NCI-H510A treated with DMSO at 0.1 percent for 48 hours (cell line): ENCODE results near the gene HTR3C.
A peak's percentile ranks its signal among the peaks of the same experiment; 100 is the strongest.
"Not testable (repeated sequence)": the region's sequence is repeated elsewhere in the genome, so short reads cannot be mapped to it uniquely, and the experiment has no call there.

ENCODE experiments used
- DNase-seq: peaks from one replicate; lab custom pipeline; 2025; lab: John Stamatoyannopoulos, UW

HTR3C gene, protein sequence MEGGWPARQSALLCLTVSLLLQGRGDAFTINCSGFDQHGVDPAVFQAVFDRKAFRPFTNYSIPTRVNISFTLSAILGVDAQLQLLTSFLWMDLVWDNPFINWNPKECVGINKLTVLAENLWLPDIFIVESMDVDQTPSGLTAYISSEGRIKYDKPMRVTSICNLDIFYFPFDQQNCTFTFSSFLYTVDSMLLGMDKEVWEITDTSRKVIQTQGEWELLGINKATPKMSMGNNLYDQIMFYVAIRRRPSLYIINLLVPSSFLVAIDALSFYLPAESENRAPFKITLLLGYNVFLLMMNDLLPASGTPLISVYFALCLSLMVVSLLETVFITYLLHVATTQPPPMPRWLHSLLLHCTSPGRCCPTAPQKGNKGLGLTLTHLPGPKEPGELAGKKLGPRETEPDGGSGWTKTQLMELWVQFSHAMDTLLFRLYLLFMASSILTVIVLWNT

DNA sequence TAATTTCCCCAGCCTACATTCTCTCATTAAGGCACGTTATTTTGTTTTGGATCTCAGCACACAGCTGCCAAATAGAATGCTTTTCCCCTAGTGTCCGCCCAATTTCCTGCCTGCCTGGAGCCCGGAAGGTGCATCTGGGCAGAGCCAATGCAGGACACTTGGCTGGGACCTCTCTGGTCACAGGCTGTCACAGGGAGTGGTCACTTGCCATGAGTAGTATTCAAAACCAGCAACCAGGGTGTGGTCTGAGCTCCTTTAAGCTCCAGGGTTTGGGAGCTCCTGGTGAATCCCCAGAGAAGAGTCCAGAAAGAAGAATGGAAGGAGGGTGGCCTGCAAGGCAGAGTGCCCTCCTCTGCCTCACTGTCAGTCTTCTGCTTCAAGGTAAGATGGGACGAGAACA lies at the start of gene HTR3C:
HTR3C (plus strand) TSS at position 281 of the 400 bp plus-strand sequence; CDS start at position 315, 34 bp downstream.
- DNase-seq: no peak

DNA sequence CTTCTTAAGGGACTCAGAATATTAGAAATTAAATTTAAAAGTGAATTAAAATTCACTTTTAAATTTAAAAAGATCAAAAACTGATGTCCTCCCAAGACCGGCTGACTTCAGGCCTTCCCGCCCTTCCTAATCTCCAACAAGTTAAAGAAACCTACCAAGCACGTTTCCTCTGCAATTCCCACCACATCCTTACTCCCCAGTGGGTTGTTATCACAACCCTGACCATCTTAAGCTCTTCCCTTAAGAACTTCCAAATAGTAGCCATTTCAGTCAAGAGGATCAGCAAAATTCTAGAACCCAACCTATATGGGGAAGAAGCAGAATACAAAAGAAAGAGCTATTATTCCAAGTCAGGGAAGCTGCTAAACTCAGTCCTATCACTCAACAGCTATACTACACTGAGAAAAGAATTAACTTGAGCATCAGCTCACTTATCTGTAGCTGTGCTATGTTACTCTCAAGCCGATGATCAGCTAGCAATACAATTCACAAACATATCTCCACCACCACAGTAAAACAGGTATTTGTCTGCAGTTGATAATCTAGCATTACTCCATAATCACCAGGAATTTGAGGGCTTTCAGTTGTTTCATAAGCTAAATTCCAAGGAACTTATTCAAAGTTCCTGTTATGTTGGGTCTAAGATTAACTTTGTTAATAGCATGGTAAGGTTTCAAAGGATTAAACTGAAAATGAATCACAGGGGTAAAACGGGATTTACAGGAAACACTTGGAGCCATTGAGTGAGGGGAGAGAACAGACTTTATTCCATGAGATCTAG lies 49.5 kb upstream of the HTR3C start:
- DNase-seq: no peak

- no peak for DNase-seq
These were observed 48.4 kb upstream of the HTR3C start for GRCh38 chr3:184004476-184004875.

- DNase-seq: peak; percentile 94
These were observed 46.8 kb upstream of the HTR3C start for GRCh38 chr3:184005941-184006507.

DNA sequence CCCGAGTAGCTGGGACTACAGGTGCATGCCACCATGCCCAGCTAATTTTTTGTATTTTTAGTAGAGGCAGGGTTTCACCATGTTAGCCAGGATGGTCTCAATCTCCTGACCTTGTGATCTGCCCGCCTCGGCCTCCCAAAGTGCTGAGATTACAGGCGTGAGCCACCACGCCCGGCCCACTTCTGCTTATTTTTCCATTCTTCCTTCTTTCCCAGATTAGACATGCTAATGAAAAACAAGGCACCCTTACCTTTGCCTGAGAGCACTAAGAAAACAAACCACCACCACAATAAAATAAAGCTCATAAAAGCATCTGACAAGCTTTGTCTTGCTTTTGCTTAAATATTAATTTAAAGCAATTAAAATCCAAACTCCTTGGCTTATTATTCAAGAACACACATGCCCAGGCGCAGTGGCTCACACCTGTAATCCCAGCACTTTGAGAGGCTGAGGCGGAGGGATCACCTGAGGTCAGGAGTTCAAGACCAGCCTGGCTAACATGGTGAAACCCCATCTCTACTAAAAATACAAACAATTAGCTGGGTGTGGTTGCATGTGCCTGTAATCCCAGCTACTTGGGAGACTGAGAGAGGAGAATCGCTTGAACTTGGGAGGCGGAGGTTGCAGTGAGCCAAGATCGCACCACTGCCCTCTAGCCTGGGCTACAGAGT lies 45.6 kb upstream of the HTR3C start:
- not testable (repeated sequence) for DNase-seq

- DNase-seq: no peak
These were observed 44.7 kb upstream of the HTR3C start for GRCh38 chr3:184008161-184008560.

DNA sequence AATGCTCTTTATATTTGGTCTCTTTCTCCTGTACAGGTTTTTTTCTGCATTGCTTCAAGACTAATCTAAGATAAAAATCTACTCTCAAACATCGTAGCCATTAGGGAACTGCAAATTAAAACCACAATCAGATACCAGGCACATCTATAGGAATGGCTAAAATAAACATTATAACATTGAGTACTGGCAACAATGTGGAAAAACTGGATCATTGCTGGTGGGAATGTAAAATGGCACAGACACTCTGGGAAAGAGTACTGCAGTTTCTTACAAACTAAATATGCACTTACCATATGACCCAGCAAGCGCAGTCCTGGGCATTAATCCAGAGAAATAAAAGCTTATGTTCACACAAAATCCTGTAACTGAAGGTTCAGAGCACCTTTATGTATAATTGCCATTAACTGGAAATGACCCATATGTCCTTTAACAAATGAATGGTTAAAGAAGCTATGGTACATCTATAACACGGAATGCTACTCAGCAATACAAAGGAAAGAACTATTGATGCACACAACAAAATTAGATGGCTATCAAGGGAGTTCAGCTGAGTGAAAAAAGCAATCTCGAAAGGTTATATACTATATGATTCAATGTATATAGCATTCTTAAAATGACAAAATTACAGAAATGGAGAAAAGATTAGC lies 41.5 kb upstream of the HTR3C start:
- DNase-seq: no peak

- no peak for DNase-seq
These were observed 40.6 kb upstream of the HTR3C start for GRCh38 chr3:184011937-184012889.

- peak; percentile 43 for DNase-seq
These were observed 37.3 kb upstream of the HTR3C start for GRCh38 chr3:184015381-184016019.

DNA sequence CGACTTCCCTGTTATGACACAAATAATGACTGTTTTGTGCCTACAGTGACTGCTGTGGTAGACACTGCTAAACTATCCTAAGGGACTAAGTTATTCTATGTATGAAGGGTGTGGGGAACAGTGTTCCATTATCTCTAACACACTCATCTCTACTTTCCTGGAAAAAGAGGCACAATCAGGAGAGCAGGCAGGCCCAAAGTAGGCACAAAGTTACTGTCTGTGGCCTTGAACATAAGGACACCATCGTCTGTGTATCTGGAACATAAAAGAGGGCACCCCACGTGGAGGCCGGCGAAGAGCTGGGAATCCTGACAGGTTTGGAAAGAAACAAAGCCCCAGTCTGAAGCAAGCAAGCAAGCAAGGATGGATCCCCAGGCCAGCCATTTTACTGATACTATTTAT lies 36.7 kb upstream of the HTR3C start:
- no peak for DNase-seq

DNA sequence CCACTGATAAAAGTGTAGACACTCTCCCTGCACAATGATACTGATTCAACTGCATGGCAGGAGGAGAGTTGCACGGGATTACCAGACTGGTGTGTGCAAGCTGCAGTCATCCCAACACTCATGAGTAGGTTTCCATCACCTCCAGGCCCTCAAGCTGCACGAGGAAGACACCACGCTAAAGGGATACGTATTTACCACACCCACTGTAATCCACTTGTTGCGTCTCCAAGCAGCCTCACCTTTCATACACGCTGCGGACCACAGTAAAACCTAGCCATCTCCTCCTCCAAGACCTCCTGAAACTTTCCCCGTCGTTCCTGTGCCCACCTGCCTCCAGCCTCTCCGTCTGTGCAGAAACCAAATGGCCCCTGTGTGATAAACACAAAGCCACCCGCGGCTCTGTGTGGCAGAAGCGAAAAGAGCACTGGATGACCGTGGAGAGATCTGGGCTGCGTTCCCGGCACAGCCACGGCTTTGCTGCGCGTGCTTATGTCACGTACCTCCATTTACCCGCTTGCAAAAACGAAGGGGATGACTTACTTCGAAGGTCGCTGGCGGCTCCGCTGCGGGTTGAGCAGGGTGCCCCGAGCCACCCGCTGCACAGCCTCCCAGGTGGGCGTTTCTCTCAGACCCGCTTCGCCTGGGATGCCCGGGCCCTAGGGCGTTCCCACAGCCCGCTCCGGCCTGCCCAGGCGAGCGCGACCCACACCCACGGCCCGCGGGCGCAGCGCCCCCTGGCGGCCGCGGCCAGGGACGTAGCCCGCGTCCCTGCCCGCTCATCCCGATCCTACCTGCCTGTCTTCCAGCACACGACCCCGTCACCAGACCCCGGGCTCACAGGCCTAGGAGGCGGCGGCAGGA lies 35.8 kb upstream of the HTR3C start:
- peak; percentile 21 for DNase-seq

- peak; percentile 94 for DNase-seq
These were observed 35.0 kb upstream of the HTR3C start, which contains the start of gene ABCC5 for GRCh38 chr3:184017672-184018423. ABCC5 (minus strand) TSS chr3:184017884; CDS start chr3:184014392, 3,492 bp downstream.

DNA sequence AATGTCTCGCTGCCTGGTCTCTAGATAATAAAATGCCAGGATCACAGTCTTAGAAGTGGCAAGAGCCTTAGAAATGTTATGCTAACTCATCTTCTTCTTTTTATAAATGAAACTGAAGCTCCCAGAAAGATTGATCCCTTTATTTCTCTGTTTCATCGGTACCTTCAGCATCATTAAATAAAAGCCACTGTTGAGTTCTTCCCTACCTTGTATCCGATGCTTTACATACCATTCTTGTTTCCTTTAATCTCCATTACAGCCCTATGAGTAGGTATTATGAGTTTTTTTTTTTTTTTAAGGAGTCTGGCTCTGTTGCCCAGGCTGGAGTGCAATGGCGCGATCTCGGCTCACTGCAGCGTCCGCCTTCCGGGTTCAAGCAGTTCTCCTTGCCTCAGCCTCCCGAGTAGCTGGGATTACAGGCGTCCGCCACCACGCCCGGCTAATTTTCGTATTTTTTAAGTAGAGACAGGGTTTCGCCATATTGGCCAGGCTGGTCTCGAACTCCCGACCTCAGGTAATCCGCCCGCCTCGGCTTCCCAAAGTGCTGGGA lies 34.3 kb upstream of the HTR3C start:
- no peak for DNase-seq

DNA sequence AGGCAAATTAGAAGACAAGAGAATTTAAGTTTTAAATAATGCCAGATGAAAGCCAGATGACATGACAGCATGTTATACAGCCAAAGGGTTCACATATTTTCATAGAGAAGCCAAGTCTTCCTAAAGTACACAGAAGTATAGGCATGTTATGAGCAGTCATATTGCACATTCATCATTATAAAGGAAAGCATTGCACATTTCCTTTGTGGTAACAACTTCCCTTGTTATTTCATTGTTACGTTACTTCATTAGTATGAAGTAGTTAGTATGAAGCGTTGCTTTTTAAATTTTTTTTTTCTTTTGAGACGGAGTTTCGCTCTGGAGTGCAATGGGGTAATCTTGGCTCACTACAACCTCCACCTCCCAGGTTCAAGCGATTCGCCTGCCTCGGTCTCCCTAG lies 30.5 kb upstream of the HTR3C start:
- no peak for DNase-seq

GRCh38 chr3:184025256-184025655 lies 27.6 kb upstream of the HTR3C start:
- not testable (repeated sequence) for DNase-seq

DNA sequence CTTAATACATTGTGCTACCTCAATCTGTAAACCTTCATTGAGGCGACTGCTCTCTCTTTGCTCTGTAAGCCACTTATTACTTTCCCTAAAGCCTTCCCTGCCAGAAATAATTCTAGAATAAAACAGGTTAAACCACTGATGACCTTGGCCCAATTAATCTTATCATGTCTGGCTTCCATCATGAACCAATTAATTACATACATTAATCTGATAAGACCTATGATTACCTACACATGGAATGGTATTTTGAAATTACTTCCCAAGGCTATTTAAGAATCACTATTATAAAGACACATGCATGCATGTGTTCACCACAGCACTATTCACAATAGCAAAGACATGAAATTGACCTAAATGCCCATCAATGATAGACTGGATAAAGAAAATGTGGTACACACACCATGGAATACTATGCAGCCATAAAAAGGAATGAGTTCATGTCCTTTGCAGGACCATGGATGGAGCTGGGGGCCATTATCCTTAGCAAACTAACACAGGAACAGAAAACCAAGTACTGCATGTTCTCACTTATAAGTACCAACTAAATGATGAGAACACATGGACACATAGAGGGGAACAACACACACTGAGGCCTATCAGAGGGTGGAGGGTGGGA lies 24.5 kb upstream of the HTR3C start:
- not testable (repeated sequence) for DNase-seq

DNA sequence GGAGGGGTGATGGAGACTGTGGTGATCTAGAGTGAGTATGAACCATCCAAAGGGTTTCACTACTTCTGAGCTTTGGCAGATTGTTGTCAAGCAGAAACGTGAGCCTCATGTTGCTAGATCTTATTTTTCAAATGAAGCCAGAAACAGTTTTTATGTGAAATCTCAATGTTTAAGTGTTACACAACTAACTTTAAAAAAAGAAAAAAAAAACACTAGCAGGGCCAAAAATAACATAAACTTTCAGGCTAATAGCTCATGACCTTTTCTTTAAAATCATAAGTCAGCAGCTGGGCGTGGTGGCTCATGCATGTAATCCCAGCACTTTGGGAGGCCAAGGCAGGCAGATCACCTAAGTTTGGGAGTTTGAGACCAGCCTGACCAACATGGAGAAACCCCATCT lies 23.4 kb upstream of the HTR3C start:
- no peak for DNase-seq
